OCI-LY3 (cell line): ENCODE data around the gene NINJ1.

ENCODE experiments used
- H2AFZ ChIP-seq: fragments of 200-600, 300-600 bp; shearing (Covaris generic); 2 replicates; pipeline ENCODE4 v1.6.0; 2014; ENCODE audit warnings: antibody characterized with exemption, low read depth, low read length
- H3K27ac ChIP-seq: fragments of 200-600, 300-600 bp; sonication (generic); 2 replicates; pipeline ENCODE4 v1.5.1; 2014; ENCODE audit warnings: mild to moderate bottlenecking, low read length, moderate library complexity, mixed read lengths
- H3K27me3 ChIP-seq: fragments of 200-600, 300-600 bp; sonication (generic); 2 replicates; pipeline ENCODE4 v1.6.1; 2014; ENCODE audit warnings: low read depth, low read length, mixed read lengths
- H3K36me3 ChIP-seq: fragments of 200-600, 300-600 bp; sonication (generic); replicated peaks from 2 replicates; pipeline ENCODE3; 2014; ENCODE audit warnings: low read depth, low read length, mixed read lengths
- H3K4me1 ChIP-seq: fragments of 300-600, 200-600 bp; sonication (generic); 2 replicates; pipeline ENCODE4 v1.6.1; 2014; ENCODE audit warnings: low read length, mixed read lengths
- H3K4me2 ChIP-seq: fragments of 200-600, 300-600 bp; sonication (generic); 2 replicates; pipeline ENCODE4 v1.6.1; 2014; ENCODE audit warnings: low read length, mixed read lengths
- H3K4me3 ChIP-seq: fragments of 300-600, 200-600 bp; sonication (generic); 2 replicates; pipeline ENCODE4 v1.5.1; 2014; ENCODE audit warnings: antibody characterized with exemption, mild to moderate bottlenecking, low read length, moderate library complexity
- H3K79me2 ChIP-seq: fragments of 300-600, 200-600 bp; shearing (Covaris generic); 2 replicates; pipeline ENCODE4 v1.6.1; 2014; ENCODE audit warnings: mild to moderate bottlenecking, low read length, mixed read lengths
- H3K9ac ChIP-seq: fragments of 300-600, 200-600 bp; shearing (Covaris generic); 2 replicates; pipeline ENCODE4 v1.6.0; 2014; ENCODE audit warnings: mild to moderate bottlenecking, low read length, moderate library complexity
- H3K9me3 ChIP-seq: fragments of 200-600, 300-600 bp; shearing (Covaris generic); 2 replicates; pipeline ENCODE4 v1.6.1; 2014; ENCODE audit warnings: low read length, mixed read lengths; ENCODE audit not compliant: insufficient read depth
- H4K20me1 ChIP-seq: fragments of 200-600, 300-600 bp; sonication (generic); 2 replicates; pipeline ENCODE4 v1.6.1; 2016; ENCODE audit warnings: low read length, mixed read lengths; ENCODE audit not compliant: insufficient read depth
- CTCF ChIP-seq: fragments of 200-600, 300-600 bp; sonication (generic); IDR thresholded peaks from 2 replicates; pipeline ENCODE4 v1.5.1; 2014; ENCODE audit warnings: antibody characterized with exemption, low read length, low read depth
- EZH2phosphoT487 ChIP-seq: fragments of 200-600 bp; shearing (Covaris generic); IDR thresholded peaks from 2 replicates; pipeline ENCODE4 v1.6.1; 2018; ENCODE audit warnings: antibody characterized with exemption, mixed run types, low read depth

The NINJ1 gene

GRCh38 chr9:93143830-93144530, 9.9 kb upstream of the NINJ1 start:
- Histone ChIP-seq H3K36me3 (peaks cover 15% of the 10 kb centered on the region), H3K4me3 (no peak overlapping the region), H3K9ac (no peak overlapping the region), H2AFZ (no peak overlapping the region), H3K27me3 (no peaks in the 10 kb centered on the region), H3K79me2 (no peaks in the 10 kb centered on the region), H3K27ac (no peak overlapping the region), H3K4me1 (peaks cover 14% of the 10 kb centered on the region), H4K20me1 (no peaks in the 10 kb centered on the region), H3K4me2 (no peak overlapping the region), H3K9me3 (peaks cover 18% of the 10 kb centered on the region)
- TF ChIP-seq CTCF, result no peak
- TF ChIP-seq EZH2phosphoT487, result no peak

- Histone ChIP-seq H3K9ac (no peak overlapping the region), H4K20me1 (no peaks in the 10 kb centered on the region), H3K79me2 (no peaks in the 10 kb centered on the region), H3K4me3 (no peak overlapping the region), H3K36me3 (peaks cover 5% of the 10 kb centered on the region), H3K27me3 (no peaks in the 10 kb centered on the region), H3K9me3 (0 out of 2 replicates have a peak, but pooled peaks cover 7% of the 10 kb centered on the region), H3K27ac (no peak overlapping the region), H2AFZ (no peak overlapping the region), H3K4me2 (no peak overlapping the region), H3K4me1 (peaks cover 9% of the 10 kb centered on the region; the same call in 1 of the 2 replicates)
- TF ChIP-seq CTCF, result no peak
- no peak for TF ChIP-seq EZH2phosphoT487
Measured at GRCh38 chr9:93141771-93142483, 7.9 kb upstream of the NINJ1 start.

- Histone ChIP-seq H3K4me3 (no peak overlapping the region), H3K27ac (no peak overlapping the region), H3K9ac (no peak overlapping the region), H3K4me1 (peaks cover 16% of the 10 kb centered on the region), H4K20me1 (no peaks in the 10 kb centered on the region), H3K27me3 (peaks cover 5% of the 10 kb centered on the region; the same call in 1 of the 2 replicates), H3K36me3 (no peaks in the 10 kb centered on the region), H3K9me3 (no peaks in the 10 kb centered on the region), H3K4me2 (no peak overlapping the region), H2AFZ (no peak overlapping the region), H3K79me2 (no peaks in the 10 kb centered on the region)
- no peak for TF ChIP-seq CTCF
- TF ChIP-seq EZH2phosphoT487, result no peak
Measured at GRCh38 chr9:93139365-93140182, 5.5 kb upstream of the NINJ1 start.
